K562 (cell line): ENCODE data around the gene MAP3K14. TPM values are rescaled to one million over a fixed set of nuclear protein-coding genes. Genes with fewer than 3 reads are reported as not detected.

ENCODE experiments used
- ARID2 ChIP-seq: fragments of 450-650 bp; IDR thresholded peaks from 2 replicates; pipeline ENCODE4 v1.6.1; 2017; ENCODE audit warnings: antibody characterized with exemption, mild to moderate bottlenecking
- ARID3B ChIP-seq: fragments of 250-450 bp; sonication (Bioruptor Pico); IDR thresholded peaks from 2 replicates; pipeline ENCODE4 v1.4.0; 2020; ENCODE audit warnings: borderline replicate concordance
- E2F6 ChIP-seq, 2 experiments: IDR thresholded peaks; 2 replicates each; pipeline ENCODE4 v1.6.1; 2011; ENCODE audit warnings: borderline replicate concordance in 1 of 2, control low read depth in 1 of 2, low read depth in 1 of 2, low read length in 1 of 2, mild to moderate bottlenecking in 1 of 2, mixed read lengths in 1 of 2, moderate library complexity in 1 of 2; ENCODE audit not compliant: insufficient read depth in 1 of 2, insufficient read length in 1 of 2, poor library complexity in 1 of 2, severe bottlenecking in 1 of 2; ENCODE audit errors: extremely low read depth in 1 of 2
- HCFC1 ChIP-seq: IDR thresholded peaks from 2 replicates; pipeline ENCODE4 v1.6.1; 2012; ENCODE audit warnings: low read depth, low read length, improper control_type of control experiment
- HDAC2 ChIP-seq: fragments of 450-650 bp; IDR thresholded peaks from 2 replicates; pipeline ENCODE4 v1.6.1; 2016; ENCODE audit warnings: mild to moderate bottlenecking
- KLF10 ChIP-seq: fragments of 250-450 bp; sonication (Bioruptor Pico); IDR thresholded peaks from 2 replicates; pipeline ENCODE4 v1.6.1; 2021; ENCODE audit warnings: matching md5 sums
- PTTG1 ChIP-seq: fragments of 450-650 bp; IDR thresholded peaks from 2 replicates; pipeline ENCODE4 v1.6.1; 2016; ENCODE audit warnings: low read depth, mild to moderate bottlenecking, missing genetic modification characterization, missing compliant biosample characterization
- SRSF1 ChIP-seq: fragments of 200-400 bp; formaldehyde crosslinking; IDR thresholded peaks from 2 replicates; pipeline ENCODE4 v1.6.1; 2017; ENCODE audit warnings: mild to moderate bottlenecking, low read depth, low read length, moderate library complexity
- SRSF7 ChIP-seq: fragments of 200-400 bp; formaldehyde crosslinking; optimal IDR thresholded peaks from 2 replicates; pipeline ENCODE3; 2017; ENCODE audit warnings: mild to moderate bottlenecking, low read depth, low read length
- ZBED1 ChIP-seq: IDR thresholded peaks from 2 replicates; pipeline ENCODE4 v1.6.1; 2014
- ZEB2 ChIP-seq: fragments of 450-650 bp; IDR thresholded peaks from 2 replicates; pipeline ENCODE4 v1.6.1; 2016
- ZFP36 ChIP-seq: fragments of 150-350 bp; IDR thresholded peaks from 2 replicates; pipeline ENCODE4 v1.6.1; 2018; ENCODE audit warnings: low read length, low read depth; ENCODE audit not compliant: partially characterized antibody
- ZNF551 ChIP-seq: fragments of 250-450 bp; sonication (Bioruptor Pico); IDR thresholded peaks from 2 replicates; pipeline ENCODE4 v1.5.0; 2021; ENCODE audit warnings: mild to moderate bottlenecking, moderate library complexity
- polyA plus RNA-seq, 8 experiments: library from polyadenylated mRNA; depleted of rRNA in 4 of 8; stranded (reverse) in 5 of 8; unstranded in 3 of 8; fragments of >200 nt; fragmentation: Nextera tagmentation in 2 of 8; fragmentation: Illumina TruSeq in 1 of 8; extraction: Ambion mirVana in 2 of 8; extraction: Trizol in 1 of 8; gene quantifications; 2 replicates each; pipeline versions ENCODE4 v1.2.1 to v1.2.3, GENCODE V29; 2011 to 2014; ENCODE audit warnings: inconsistent platforms in 1 of 8, missing spikeins in 1 of 8
- total RNA-seq, 7 experiments: library from RNA; depleted of rRNA in 6 of 7; stranded (reverse); fragments of >200 nt in 6 of 7; fragmentation: Illumina TruSeq in 2 of 7; extraction: Trizol in 2 of 7; gene quantifications; 2 replicates each; pipeline versions ENCODE4 v1.2.1 to v1.2.3, GENCODE V29; 2011 to 2021; ENCODE audit warnings: low replicate concordance in 1 of 7
- TF ChIP-seq, protein P1 (sequence below), 2 experiments: fragments of 450-650 bp; conservative IDR thresholded peaks; 2 replicates each; pipeline ENCODE4 v1.6.1; 2017; ENCODE audit warnings: mild to moderate bottlenecking in 2 of 2, moderate library complexity in 2 of 2
- TF ChIP-seq, protein P2 (sequence below): IDR thresholded peaks from 3 replicates; pipeline ENCODE4 v1.6.1; 2011; ENCODE audit warnings: borderline replicate concordance, mild to moderate bottlenecking, moderate library complexity; ENCODE audit not compliant: insufficient read length; ENCODE audit errors: extremely low read depth
- TF ChIP-seq, protein P3 (sequence below), 2 experiments: fragments of 250-450 bp in 1 of 2; fragments of 450-650 bp in 1 of 2; sonication (Bioruptor Pico) in 1 of 2; IDR thresholded peaks; 2 replicates each; pipeline versions ENCODE4 v1.6.1 to v1.8.0; 2016 to 2021; ENCODE audit warnings: mild to moderate bottlenecking in 2 of 2, moderate library complexity in 2 of 2, missing compliant biosample characterization in 1 of 2, missing genetic modification characterization in 1 of 2
- TF ChIP-seq, protein P4 (sequence below): fragments of 250-450 bp; sonication (Bioruptor Pico); IDR thresholded peaks from 2 replicates; pipeline ENCODE4 v1.6.1; 2021; ENCODE audit warnings: mild to moderate bottlenecking

MAP3K14 gene
- total and polyA plus RNA-seq, 9 of the 15 experiments (the other 6 are each of a cell fraction or from before 2014, with no cell fraction given): 0.45 to 8.7 (median 3.2) TPM

DNA sequence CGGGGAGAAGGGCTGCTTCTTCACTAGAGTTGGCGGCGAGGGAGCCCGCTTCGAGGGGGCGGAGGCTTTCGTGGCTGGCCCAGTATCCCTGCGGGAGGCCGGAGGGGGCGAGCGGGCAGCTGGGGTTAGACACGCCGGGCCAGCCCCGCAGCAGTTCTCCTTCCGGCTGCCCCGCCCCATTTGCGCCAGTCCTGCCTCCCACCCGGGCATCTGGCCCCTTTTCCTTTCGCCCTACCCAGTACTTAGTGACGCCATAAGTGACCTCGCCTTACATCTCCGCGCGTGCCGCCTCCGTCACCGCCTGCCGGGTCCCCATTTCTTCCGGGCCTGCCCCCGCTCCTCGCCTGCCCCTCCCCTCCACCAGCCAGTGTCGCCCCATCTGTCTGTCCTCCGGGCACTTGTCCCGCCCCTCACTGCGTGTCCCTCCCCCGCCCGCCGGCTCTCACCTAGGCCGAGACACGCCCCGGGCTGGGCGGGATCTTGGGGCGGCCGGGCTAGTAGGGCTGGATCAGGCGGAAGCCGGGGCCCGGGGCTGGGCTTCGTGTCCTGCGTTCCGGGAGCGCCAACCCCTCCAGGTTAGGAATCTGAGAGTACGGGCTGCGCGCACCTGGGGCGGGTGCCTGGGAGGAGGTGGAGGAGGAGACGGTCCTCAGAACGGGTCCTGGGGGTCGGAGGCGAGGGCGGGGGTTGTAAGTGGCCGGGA lies 69.2 kb downstream of the MAP3K14 start (continued):
- TF ChIP-seq ZFP36: no peak
- TF ChIP-seq, protein P1, sequence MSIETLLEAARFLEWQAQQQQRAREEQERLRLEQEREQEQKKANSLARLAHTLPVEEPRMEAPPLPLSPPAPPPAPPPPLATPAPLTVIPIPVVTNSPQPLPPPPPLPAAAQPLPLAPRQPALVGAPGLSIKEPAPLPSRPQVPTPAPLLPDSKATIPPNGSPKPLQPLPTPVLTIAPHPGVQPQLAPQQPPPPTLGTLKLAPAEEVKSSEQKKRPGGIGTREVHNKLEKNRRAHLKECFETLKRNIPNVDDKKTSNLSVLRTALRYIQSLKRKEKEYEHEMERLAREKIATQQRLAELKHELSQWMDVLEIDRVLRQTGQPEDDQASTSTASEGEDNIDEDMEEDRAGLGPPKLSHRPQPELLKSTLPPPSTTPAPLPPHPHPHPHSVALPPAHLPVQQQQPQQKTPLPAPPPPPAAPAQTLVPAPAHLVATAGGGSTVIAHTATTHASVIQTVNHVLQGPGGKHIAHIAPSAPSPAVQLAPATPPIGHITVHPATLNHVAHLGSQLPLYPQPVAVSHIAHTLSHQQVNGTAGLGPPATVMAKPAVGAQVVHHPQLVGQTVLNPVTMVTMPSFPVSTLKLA (conservative IDR thresholded peaks at IDR 0.05): peak; percentile 67 to 81; a peak in 3 of 4 replicates
- no peak for TF ChIP-seq ZNF551
- no peak for TF ChIP-seq PTTG1 (tag)
- TF ChIP-seq ARID2: no peak
- TF ChIP-seq HDAC2: no peak; the same call in 1 of the 2 replicates
- TF ChIP-seq ZBED1: no peak
- no peak for TF ChIP-seq KLF10 (CRISPR knock-in tag)
- TF ChIP-seq SRSF7: no peak
- TF ChIP-seq, protein P2, sequence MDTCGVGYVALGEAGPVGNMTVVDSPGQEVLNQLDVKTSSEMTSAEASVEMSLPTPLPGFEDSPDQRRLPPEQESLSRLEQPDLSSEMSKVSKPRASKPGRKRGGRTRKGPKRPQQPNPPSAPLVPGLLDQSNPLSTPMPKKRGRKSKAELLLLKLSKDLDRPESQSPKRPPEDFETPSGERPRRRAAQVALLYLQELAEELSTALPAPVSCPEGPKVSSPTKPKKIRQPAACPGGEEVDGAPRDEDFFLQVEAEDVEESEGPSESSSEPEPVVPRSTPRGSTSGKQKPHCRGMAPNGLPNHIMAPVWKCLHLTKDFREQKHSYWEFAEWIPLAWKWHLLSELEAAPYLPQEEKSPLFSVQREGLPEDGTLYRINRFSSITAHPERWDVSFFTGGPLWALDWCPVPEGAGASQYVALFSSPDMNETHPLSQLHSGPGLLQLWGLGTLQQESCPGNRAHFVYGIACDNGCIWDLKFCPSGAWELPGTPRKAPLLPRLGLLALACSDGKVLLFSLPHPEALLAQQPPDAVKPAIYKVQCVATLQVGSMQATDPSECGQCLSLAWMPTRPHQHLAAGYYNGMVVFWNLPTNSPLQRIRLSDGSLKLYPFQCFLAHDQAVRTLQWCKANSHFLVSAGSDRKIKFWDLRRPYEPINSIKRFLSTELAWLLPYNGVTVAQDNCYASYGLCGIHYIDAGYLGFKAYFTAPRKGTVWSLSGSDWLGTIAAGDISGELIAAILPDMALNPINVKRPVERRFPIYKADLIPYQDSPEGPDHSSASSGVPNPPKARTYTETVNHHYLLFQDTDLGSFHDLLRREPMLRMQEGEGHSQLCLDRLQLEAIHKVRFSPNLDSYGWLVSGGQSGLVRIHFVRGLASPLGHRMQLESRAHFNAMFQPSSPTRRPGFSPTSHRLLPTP: no peak
- TF ChIP-seq, protein P3, sequence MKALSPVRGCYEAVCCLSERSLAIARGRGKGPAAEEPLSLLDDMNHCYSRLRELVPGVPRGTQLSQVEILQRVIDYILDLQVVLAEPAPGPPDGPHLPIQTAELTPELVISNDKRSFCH (CRISPR knock-in tag; IDR thresholded peaks at IDR 0.05): no peak
- TF ChIP-seq, protein P3 (tag; IDR thresholded peaks at IDR 0.05): no peak
- no peak for TF ChIP-seq HCFC1
- peak in 1 of 2 experiments; percentile 49 for TF ChIP-seq E2F6 (IDR thresholded peaks at IDR 0.05; ENCODE audit: borderline replicate concordance in 1 of 2, extremely low read depth in 1 of 2, insufficient read depth in 1 of 2, insufficient read length in 1 of 2, low read depth in 1 of 2, low read length in 1 of 2, poor library complexity in 1 of 2, severe bottlenecking in 1 of 2)
- no peak for TF ChIP-seq ARID3B
- TF ChIP-seq, protein P4, sequence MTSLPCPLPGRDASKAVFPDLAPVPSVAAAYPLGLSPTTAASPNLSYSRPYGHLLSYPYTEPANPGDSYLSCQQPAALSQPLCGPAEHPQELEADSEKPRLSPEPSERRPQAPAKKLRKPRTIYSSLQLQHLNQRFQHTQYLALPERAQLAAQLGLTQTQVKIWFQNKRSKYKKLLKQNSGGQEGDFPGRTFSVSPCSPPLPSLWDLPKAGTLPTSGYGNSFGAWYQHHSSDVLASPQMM (CRISPR knock-in tag): no peak
- no peak for TF ChIP-seq ZEB2
- TF ChIP-seq SRSF1: no peak
